ENCODE data around the gene C1QTNF8.
"Not testable (repeated sequence)": the region's sequence is repeated elsewhere in the genome, so short reads cannot be mapped to it uniquely, and the experiment has no call there.

Gene C1QTNF8

DNA sequence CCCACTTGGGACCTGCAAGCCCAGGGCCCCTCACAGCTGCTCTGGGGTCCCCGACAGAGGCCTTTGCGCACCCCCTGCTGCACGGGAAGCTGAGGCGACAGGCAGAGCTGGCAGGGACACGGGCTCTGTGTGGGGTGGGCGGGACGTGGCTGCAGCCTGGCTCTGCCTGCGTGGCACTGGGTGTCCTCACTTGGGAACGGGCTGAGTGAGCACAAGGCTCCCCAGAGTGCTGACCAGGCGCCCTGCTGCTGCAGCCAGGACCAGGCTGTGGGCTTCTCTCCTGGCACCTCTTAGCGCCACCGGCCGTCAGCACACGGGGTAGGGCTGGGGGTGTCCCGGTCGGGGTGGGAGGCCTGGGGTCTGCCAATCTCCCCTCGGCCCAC, 6.6 kb downstream of the C1QTNF8 start:
- TF ChIP-seq, protein P1, sequence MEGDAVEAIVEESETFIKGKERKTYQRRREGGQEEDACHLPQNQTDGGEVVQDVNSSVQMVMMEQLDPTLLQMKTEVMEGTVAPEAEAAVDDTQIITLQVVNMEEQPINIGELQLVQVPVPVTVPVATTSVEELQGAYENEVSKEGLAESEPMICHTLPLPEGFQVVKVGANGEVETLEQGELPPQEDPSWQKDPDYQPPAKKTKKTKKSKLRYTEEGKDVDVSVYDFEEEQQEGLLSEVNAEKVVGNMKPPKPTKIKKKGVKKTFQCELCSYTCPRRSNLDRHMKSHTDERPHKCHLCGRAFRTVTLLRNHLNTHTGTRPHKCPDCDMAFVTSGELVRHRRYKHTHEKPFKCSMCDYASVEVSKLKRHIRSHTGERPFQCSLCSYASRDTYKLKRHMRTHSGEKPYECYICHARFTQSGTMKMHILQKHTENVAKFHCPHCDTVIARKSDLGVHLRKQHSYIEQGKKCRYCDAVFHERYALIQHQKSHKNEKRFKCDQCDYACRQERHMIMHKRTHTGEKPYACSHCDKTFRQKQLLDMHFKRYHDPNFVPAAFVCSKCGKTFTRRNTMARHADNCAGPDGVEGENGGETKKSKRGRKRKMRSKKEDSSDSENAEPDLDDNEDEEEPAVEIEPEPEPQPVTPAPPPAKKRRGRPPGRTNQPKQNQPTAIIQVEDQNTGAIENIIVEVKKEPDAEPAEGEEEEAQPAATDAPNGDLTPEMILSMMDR (IDR thresholded peaks at IDR 0.05; ENCODE audit: borderline replicate concordance, extremely low read depth, low read length, poor library complexity, severe bottlenecking) = no peak
- no peak for TF ChIP-seq EZH2 (IDR thresholded peaks at IDR 0.05; ENCODE audit: borderline replicate concordance, low read depth, low read length, severe bottlenecking)
- H3K9ac ChIP-seq (ENCODE audit: low read depth, low read length) = no peak overlapping the region
- ATAC-seq (ENCODE audit: insufficient read depth, low read depth) (no peak), DNase-seq (no peak)
- no peak overlapping the region for H2AFZ ChIP-seq (ENCODE audit: low read depth, low read length)
- H3K27me3 ChIP-seq (ENCODE audit: insufficient read depth, low read length, poor library complexity) = no peaks in the 10 kb centered on the region
- H3K4me1 ChIP-seq (ENCODE audit: insufficient read depth, low read length) = no peaks in the 10 kb centered on the region
- H3K27ac ChIP-seq (ENCODE audit: low read length) = no peak overlapping the region
- no peak overlapping the region for H3K4me3 ChIP-seq (ENCODE audit: low read depth in 1 of 2, low read length in 2 of 2)
- H3K4me2 ChIP-seq (ENCODE audit: insufficient read depth, low read length) = no peak overlapping the region
- H3K9me3 ChIP-seq (ENCODE audit: insufficient read depth, low read length, severe bottlenecking) = peaks cover 9% of the 10 kb centered on the region
- H4K20me1 ChIP-seq (ENCODE audit: insufficient read depth, low read length) = peaks cover 5% of the 10 kb centered on the region; the same call in 1 of the 2 replicates
- no peaks in the 10 kb centered on the region for H3K79me2 ChIP-seq (ENCODE audit: insufficient read depth, low read length)
- no peaks in the 10 kb centered on the region for H3K36me3 ChIP-seq (ENCODE audit: insufficient read depth, low read length)

DNA sequence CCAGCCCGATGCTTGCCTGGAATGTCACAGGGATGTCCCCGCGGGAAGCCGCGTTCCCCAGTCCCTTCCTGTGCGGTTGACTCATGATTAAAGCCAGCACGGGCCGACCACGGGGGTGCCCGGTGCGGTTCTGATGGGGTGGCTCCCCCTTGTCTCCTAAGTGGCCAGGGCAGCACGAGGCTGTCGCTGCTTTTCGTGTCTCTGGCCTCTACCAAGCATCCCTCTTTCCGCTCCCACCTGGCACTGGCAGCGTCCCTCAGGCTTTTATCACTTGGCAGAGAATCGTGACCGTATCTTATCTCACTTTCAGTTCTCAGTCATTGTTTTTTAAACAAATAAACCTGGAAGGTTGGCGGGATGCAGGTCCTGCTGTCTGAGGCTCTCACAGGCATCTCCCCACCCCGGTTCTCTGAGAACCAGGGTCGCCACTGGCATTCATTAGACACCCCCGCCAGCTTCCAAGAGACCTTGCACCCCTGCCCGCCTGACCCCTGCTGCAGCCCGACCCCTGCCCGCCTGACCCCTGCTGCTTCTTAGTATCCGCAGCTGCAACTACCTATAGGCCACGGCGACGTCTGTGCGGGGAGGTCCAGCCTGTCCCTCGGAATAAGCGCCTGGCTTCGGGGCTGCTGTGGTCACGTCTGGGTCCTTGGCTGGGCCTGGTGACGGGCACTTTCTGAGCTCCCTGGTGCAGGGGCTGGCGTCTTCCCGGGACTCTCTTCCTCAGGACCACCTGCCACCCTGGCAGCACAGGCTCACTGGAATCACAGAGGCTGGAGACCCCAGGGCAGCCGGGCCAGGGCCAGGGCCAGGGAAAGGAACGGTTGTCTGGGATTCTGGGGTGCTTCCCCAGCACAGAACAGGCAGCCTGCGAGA, 7.5 kb downstream of the C1QTNF8 start:
- Histone ChIP-seq H3K36me3 (ENCODE audit: insufficient read depth, low read length) (no peaks in the 10 kb centered on the region), H2AFZ (ENCODE audit: low read depth, low read length) (no peak overlapping the region), H3K4me1 (ENCODE audit: insufficient read depth, low read length) (no peaks in the 10 kb centered on the region), H3K27ac (ENCODE audit: low read length) (no peak overlapping the region), H3K4me3 (ENCODE audit: low read depth in 1 of 2, low read length in 2 of 2) (no peak overlapping the region), H3K79me2 (ENCODE audit: insufficient read depth, low read length) (no peaks in the 10 kb centered on the region), H3K27me3 (ENCODE audit: insufficient read depth, low read length, poor library complexity) (no peaks in the 10 kb centered on the region), H3K9me3 (ENCODE audit: insufficient read depth, low read length, severe bottlenecking) (peaks cover 15% of the 10 kb centered on the region), H3K4me2 (ENCODE audit: insufficient read depth, low read length) (no peak overlapping the region), H4K20me1 (ENCODE audit: insufficient read depth, low read length) (peaks cover 2% of the 10 kb centered on the region; the same call in 1 of the 2 replicates), H3K9ac (ENCODE audit: low read depth, low read length) (no peak overlapping the region)
- TF ChIP-seq, protein P1 (IDR thresholded peaks at IDR 0.05; ENCODE audit: borderline replicate concordance, extremely low read depth, low read length, poor library complexity, severe bottlenecking) = no peak
- no peak for TF ChIP-seq EZH2 (IDR thresholded peaks at IDR 0.05; ENCODE audit: borderline replicate concordance, low read depth, low read length, severe bottlenecking)
- ATAC-seq (ENCODE audit: insufficient read depth, low read depth) (no peak), DNase-seq (no peak)

DNA sequence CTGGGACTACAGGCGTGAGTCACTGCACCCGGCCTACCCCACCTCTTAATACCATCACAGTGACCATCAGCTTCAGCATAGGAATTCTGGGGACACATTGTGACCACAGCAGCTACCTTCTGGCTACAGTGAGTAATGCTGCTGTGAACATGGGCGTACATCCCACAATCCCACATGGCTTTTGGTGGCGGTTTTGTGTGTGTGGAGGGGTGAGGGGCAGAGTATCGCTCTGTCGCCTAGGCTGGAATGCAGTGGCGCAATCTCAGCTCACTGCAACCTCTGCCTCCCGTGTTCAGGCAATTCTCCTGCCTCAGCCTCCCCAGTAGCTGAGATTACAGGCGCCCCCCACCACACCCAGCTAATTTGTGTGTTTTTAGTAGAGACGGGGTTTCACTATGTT, 9.6 kb downstream of the C1QTNF8 start:
- not testable (repeated sequence) for H2AFZ ChIP-seq (ENCODE audit: low read depth, low read length); H3K27me3 ChIP-seq (ENCODE audit: insufficient read depth, low read length, poor library complexity); H3K4me1 ChIP-seq (ENCODE audit: insufficient read depth, low read length); DNase-seq; H3K9ac ChIP-seq (ENCODE audit: low read depth, low read length); ATAC-seq (ENCODE audit: insufficient read depth, low read depth); H4K20me1 ChIP-seq (ENCODE audit: insufficient read depth, low read length); H3K36me3 ChIP-seq (ENCODE audit: insufficient read depth, low read length); H3K27ac ChIP-seq (ENCODE audit: low read length); H3K4me2 ChIP-seq (ENCODE audit: insufficient read depth, low read length); H3K4me3 ChIP-seq (ENCODE audit: low read depth in 1 of 2, low read length in 2 of 2); H3K79me2 ChIP-seq (ENCODE audit: insufficient read depth, low read length)
- H3K9me3 ChIP-seq (ENCODE audit: insufficient read depth, low read length, severe bottlenecking) = peaks cover 13% of the 10 kb centered on the region

DNA sequence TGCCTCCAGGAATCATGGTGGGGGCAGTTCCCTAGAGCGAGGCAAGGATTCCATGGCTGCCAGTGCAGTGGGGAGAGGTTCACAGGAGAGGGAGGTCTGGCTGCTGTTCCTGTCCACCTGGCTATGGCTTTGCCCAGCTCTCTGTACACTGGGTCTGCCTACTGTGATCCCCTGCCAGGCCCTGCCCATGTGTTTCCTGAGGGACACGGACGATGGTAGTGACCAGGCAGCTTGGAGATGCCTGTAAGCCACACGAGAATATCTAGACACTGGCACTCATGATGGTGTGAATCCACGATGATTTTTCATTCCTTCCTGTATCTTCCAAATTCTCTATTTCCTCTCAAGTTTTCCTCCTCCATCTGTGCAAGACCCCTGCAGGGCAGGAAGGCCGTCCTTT, 11.1 kb downstream of the C1QTNF8 start:
- Histone ChIP-seq H3K4me2 (ENCODE audit: insufficient read depth, low read length) (no peak overlapping the region), H2AFZ (ENCODE audit: low read depth, low read length) (no peak overlapping the region), H3K27ac (ENCODE audit: low read length) (no peak overlapping the region), H3K79me2 (ENCODE audit: insufficient read depth, low read length) (no peaks in the 10 kb centered on the region), H3K9me3 (ENCODE audit: insufficient read depth, low read length, severe bottlenecking) (peaks cover 13% of the 10 kb centered on the region), H3K9ac (ENCODE audit: low read depth, low read length) (no peak overlapping the region), H3K4me1 (ENCODE audit: insufficient read depth, low read length) (no peaks in the 10 kb centered on the region), H4K20me1 (ENCODE audit: insufficient read depth, low read length) (no peaks in the 10 kb centered on the region), H3K36me3 (ENCODE audit: insufficient read depth, low read length) (no peaks in the 10 kb centered on the region), H3K27me3 (ENCODE audit: insufficient read depth, low read length, poor library complexity) (no peaks in the 10 kb centered on the region), H3K4me3 (ENCODE audit: low read depth in 1 of 2, low read length in 2 of 2) (no peak overlapping the region)
- ATAC-seq (ENCODE audit: insufficient read depth, low read depth) (no peak), DNase-seq (no peak)
- TF ChIP-seq EZH2 (IDR thresholded peaks at IDR 0.05; ENCODE audit: borderline replicate concordance, low read depth, low read length, severe bottlenecking) = no peak
- TF ChIP-seq, protein P1 (IDR thresholded peaks at IDR 0.05; ENCODE audit: borderline replicate concordance, extremely low read depth, low read length, poor library complexity, severe bottlenecking) = no peak

All from DND-41 (cell line).